A549 (cell line): Measurements from ENCODE around the gene SPPL2B. TPM values are rescaled to one million over a fixed set of nuclear protein-coding genes. Genes with fewer than 3 reads are reported as not detected.

Source experiments
- ATAC-seq, 2 experiments: fragments of 200-7000 bp in 1 of 2; fragments of >200 bp in 1 of 2; cut with Nextera tagmentation in 1 of 2; cut with Tn5 transposase in 1 of 2; 3 replicates each; pipeline versions ENCODE4 v1.8.0 to v1.9.1; 2018 to 2020; ENCODE audit warnings: mild to moderate bottlenecking in 1 of 2, moderate library complexity in 1 of 2
- CTCF ChIA-PET: fragments of 300-600 bp; sonication (Branson Sonifier 250); formaldehyde crosslinking; extraction: SDS; loops from one replicate; lab custom pipeline; 2021; ENCODE audit warnings: antibody characterized with exemption, inconsistent platforms; lab: Yijun Ruan, JAX
- POLR2A ChIA-PET: fragments of 350-600 bp; formaldehyde crosslinking; extraction: SDS; loops from one replicate; lab custom pipeline; 2021; ENCODE audit warnings: antibody characterized with exemption, inconsistent platforms; lab: Yijun Ruan, JAX
- DNase-seq, 2 experiments: peaks; one replicate each; pipeline versions ENCODE4 v3.0.0 to v3.0.0-alpha.2; 2011 to 2016; ENCODE audit warnings: low read depth in 1 of 2, low spot score in 1 of 2
- FAIRE-seq: peaks from 2 replicates; lab custom pipeline; 2011; peaks lifted over from hg19 to GRCh38; lab: Jason Lieb, UNC
- H3K27ac ChIP-seq, 2 experiments: fragments of >200 bp; sonication (Bioruptor Twin); formaldehyde crosslinking; 3 replicates each; pipeline ENCODE4 v1.5.1; 2016 to 2017
- H3K4me1 ChIP-seq: fragments of >200 bp; sonication (Bioruptor Twin); formaldehyde crosslinking; 3 replicates; pipeline ENCODE4 v1.6.1; 2016
- H3K4me2 ChIP-seq: fragments of >200 bp; sonication (Bioruptor Twin); formaldehyde crosslinking; 3 replicates; pipeline ENCODE4 v1.6.1; 2016
- H3K4me3 ChIP-seq: fragments of >200 bp; sonication (Bioruptor Twin); formaldehyde crosslinking; 3 replicates; pipeline ENCODE4 v1.5.1; 2016
- H3K9me3 ChIP-seq: fragments of >200 bp; sonication (Bioruptor Twin); formaldehyde crosslinking; 3 replicates; pipeline ENCODE4 v1.6.1; 2016
- BHLHE40 ChIP-seq: IDR thresholded peaks from 2 replicates; pipeline ENCODE4 v1.6.1; 2012; ENCODE audit warnings: low read depth, low read length, inconsistent platforms
- CEBPB ChIP-seq, 2 experiments: fragments of >200 bp in 1 of 2; sonication (Bioruptor Twin) in 1 of 2; formaldehyde crosslinking in 1 of 2; IDR thresholded peaks; 2 replicates each; pipeline ENCODE4 v1.6.1; 2012 to 2016
- CHD2 ChIP-seq: fragments of 150-350 bp; IDR thresholded peaks from 2 replicates; pipeline ENCODE4 v1.6.1; 2014; ENCODE audit warnings: low read length; ENCODE audit not compliant: partially characterized antibody
- ESRRA ChIP-seq: fragments of 150-350 bp; IDR thresholded peaks from 2 replicates; pipeline ENCODE4 v1.6.1; 2014; ENCODE audit warnings: mild to moderate bottlenecking, low read length, borderline replicate concordance
- FOSB ChIP-seq: fragments of 250-450 bp; sonication (Bioruptor Pico); IDR thresholded peaks from 2 replicates; pipeline ENCODE4 v1.5.0; 2020; ENCODE audit warnings: mild to moderate bottlenecking, moderate library complexity
- GATA3 ChIP-seq: IDR thresholded peaks from 2 replicates; pipeline ENCODE4 v1.6.1; 2012; ENCODE audit warnings: borderline replicate concordance
- HOXA7 ChIP-seq: fragments of 250-450 bp; sonication (Bioruptor Pico); IDR thresholded peaks from 2 replicates; pipeline ENCODE4 v1.5.0; 2020; ENCODE audit warnings: mild to moderate bottlenecking, moderate library complexity
- HOXB13 ChIP-seq: fragments of 250-450 bp; sonication (Bioruptor Pico); IDR thresholded peaks from 2 replicates; pipeline ENCODE4 v1.5.0; 2020; ENCODE audit warnings: low read depth, mild to moderate bottlenecking, moderate library complexity
- HOXB5 ChIP-seq: fragments of 250-450 bp; sonication (Bioruptor Pico); IDR thresholded peaks from 2 replicates; pipeline ENCODE4 v1.5.0; 2020; ENCODE audit warnings: mild to moderate bottlenecking, moderate library complexity
- KDM5A ChIP-seq: fragments of 200-600 bp; sonication (generic); IDR thresholded peaks from 2 replicates; pipeline ENCODE4 v1.6.1; 2016; ENCODE audit warnings: antibody characterized with exemption, mild to moderate bottlenecking
- NFE2L2 ChIP-seq: fragments of 150-350 bp; conservative IDR thresholded peaks from 2 replicates; pipeline ENCODE4 v1.6.1; 2014; ENCODE audit warnings: low read length
- NR3C1 ChIP-seq: fragments of >200 bp; sonication (Bioruptor Twin); formaldehyde crosslinking; IDR thresholded peaks from 3 replicates; pipeline ENCODE4 v1.6.1; 2017
- PHF8 ChIP-seq: fragments of 200-600 bp; sonication (generic); IDR thresholded peaks from 2 replicates; pipeline ENCODE4 v1.6.1; 2016; ENCODE audit warnings: low read depth, mild to moderate bottlenecking, antibody characterized with exemption, moderate library complexity, borderline replicate concordance
- POLR2AphosphoS2 ChIP-seq: conservative IDR thresholded peaks from 2 replicates; pipeline ENCODE4 v1.6.1; 2012; ENCODE audit warnings: low read length, improper control_type of control experiment, inconsistent platforms
- RAD21 ChIP-seq, 2 experiments: fragments of >200 bp in 1 of 2; sonication (Bioruptor Twin) in 1 of 2; formaldehyde crosslinking in 1 of 2; IDR thresholded peaks in 1 of 2; conservative IDR thresholded peaks in 1 of 2; 2 replicates in 1 of 2; 3 replicates in 1 of 2; pipeline ENCODE4 v1.6.1; 2012 to 2018; ENCODE audit warnings: inconsistent platforms in 1 of 2
- RFX5 ChIP-seq: fragments of 450-650 bp; IDR thresholded peaks from 2 replicates; pipeline ENCODE4 v1.7.1; 2014; ENCODE audit warnings: antibody characterized with exemption, mild to moderate bottlenecking, moderate library complexity
- ZFP36 ChIP-seq: fragments of 450-650 bp; IDR thresholded peaks from 2 replicates; pipeline ENCODE4 v1.6.1; 2014; ENCODE audit warnings: borderline replicate concordance; ENCODE audit not compliant: partially characterized antibody
- ZNF302 ChIP-seq: fragments of 250-450 bp; sonication (Bioruptor Pico); IDR thresholded peaks from 2 replicates; pipeline ENCODE4 v1.9.0; 2021; ENCODE audit warnings: inconsistent platforms, mild to moderate bottlenecking, moderate library complexity
- WGBS: methylation state at CpG from one replicate; pipeline ENCODE4 v1.1.6; 2017; ENCODE audit errors: missing lambda C conversion rate; 5-methylcytosine and 5-hydroxymethylcytosine counted together
- polyA plus RNA-seq, 4 experiments: library from polyadenylated mRNA; depleted of rRNA in 3 of 4; stranded (reverse); fragments of >200 nt; fragmentation: RNase III in 1 of 4; extraction: RNeasy Plus Mini Kit Qiagen cat#74134 plus additional on column Dnase treatment in 1 of 4; gene quantifications; 2 replicates in 3 of 4; 3 replicates in 1 of 4; pipeline ENCODE4 v1.2.3, GENCODE V29; 2011 to 2017
- TF ChIP-seq, protein P1 (sequence below): fragments of 150-350 bp; IDR thresholded peaks from 2 replicates; pipeline ENCODE4 v1.6.1; 2014; ENCODE audit warnings: low read depth, mild to moderate bottlenecking, low read length
- TF ChIP-seq, protein P2 (sequence below): fragments of >200 bp; sonication (Bioruptor Twin); formaldehyde crosslinking; IDR thresholded peaks from 2 replicates; pipeline ENCODE4 v1.6.1; 2016
- TF ChIP-seq, protein P3 (sequence below): IDR thresholded peaks from 2 replicates; pipeline ENCODE4 v1.6.1; 2012; ENCODE audit warnings: low read depth, borderline replicate concordance
- TF ChIP-seq, protein P4 (sequence below): IDR thresholded peaks from 2 replicates; pipeline ENCODE4 v1.6.1; 2012

Gene SPPL2B
- polyA plus RNA-seq, 2 of the 4 experiments (the other 2 are of a cell fraction), result 11.3 to 36.5 TPM

DNA sequence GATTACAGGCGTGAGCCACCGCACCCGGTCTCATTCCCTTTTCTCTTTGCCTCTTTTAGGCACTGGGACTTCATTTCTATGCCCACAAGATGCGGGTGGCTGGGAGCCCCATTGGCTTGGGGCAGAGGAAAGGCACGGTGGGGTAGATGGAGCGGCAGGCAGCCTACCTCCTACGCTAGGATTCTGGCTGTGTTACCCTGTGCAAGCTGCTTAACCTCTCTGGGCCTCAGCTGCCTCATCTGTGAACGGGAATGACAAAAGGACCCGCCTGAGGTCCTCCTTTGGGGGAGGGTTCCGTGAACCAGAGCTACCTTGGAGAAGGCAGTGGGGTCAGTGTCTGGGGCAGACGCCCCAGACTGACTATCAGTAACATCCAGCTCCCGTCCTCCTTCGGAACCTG is 11.2 kb upstream of the SPPL2B start:
- CTCF ChIA-PET, result interaction anchor here (2.3 kb wide), 1 partner anchor 11 kb away, joined by 12 read pairs; no protein-coding TSS in a partner anchor
- POLR2A ChIA-PET, result no interaction called here
- FAIRE-seq, result no peak

DNA sequence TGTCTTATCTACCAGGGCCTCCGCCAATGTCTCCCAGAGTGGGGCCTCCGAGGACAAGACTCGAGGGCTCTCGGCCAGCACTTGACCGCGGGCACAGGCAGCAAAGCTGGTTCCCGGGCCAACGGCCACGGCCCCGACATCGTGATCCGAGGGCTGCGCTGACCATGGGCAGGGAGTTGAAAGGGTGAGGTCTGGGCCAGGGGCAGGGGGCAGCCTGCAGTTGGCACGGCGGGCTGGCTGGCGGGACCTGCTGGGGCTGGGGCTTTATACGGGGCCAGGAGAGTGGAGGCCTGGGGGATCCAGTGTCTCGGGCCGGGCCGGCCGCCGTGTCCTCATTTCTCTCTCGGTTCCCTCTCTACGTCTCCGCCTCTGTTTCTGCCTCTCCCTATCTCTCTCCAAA is 10.7 kb upstream of the SPPL2B start:
- CTCF ChIA-PET, result interaction anchor here (2.3 kb wide), 1 partner anchor 11 kb away, joined by 12 read pairs; no protein-coding TSS in a partner anchor

More for the DNA sequence above, 11.2 kb upstream of the SPPL2B start:
- no peak for DNase-seq
- Histone ChIP-seq H3K4me1 (no peaks in the 10 kb centered on the region), H3K4me2 (no peak overlapping the region), H3K4me3 (no peak overlapping the region), H3K27ac (no peak overlapping the region), H3K9me3 (peaks cover 15% of the 10 kb centered on the region; the same call in 2 of the 3 replicates)
- 78% methylated on average over 12 of the region's 13 CpGs for WGBS
- TF ChIP-seq HOXB13 (CRISPR knock-in tag) (no peak), CEBPB (IDR thresholded peaks at IDR 0.05) (no peak), HOXA7 (CRISPR knock-in tag) (no peak), HOXB5 (CRISPR knock-in tag) (no peak), FOSB (CRISPR knock-in tag) (no peak)
- TF ChIP-seq, protein P1, sequence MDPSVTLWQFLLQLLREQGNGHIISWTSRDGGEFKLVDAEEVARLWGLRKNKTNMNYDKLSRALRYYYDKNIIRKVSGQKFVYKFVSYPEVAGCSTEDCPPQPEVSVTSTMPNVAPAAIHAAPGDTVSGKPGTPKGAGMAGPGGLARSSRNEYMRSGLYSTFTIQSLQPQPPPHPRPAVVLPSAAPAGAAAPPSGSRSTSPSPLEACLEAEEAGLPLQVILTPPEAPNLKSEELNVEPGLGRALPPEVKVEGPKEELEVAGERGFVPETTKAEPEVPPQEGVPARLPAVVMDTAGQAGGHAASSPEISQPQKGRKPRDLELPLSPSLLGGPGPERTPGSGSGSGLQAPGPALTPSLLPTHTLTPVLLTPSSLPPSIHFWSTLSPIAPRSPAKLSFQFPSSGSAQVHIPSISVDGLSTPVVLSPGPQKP, result no peak
- no peak for ATAC-seq

DNA sequence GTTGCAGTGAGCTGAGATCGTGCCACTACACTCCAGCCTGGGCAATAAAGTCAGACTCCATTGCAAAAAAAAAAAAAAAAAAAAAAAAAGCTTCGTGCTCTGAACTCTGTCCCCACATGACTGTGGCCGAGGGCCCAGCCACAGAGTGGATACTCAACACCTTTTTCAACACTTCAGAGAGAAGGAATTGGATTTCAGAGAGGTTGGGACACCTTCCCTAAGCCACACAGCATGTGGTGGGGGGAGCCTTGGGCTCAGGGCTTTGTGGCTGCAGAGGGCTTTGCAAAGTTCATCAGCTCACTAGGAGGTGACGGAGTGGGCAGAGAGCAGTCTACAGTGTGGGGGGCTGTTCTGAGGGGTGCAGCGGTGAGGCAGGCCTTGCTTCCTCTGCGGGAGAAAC is 9.6 kb upstream of the SPPL2B start:
- Histone ChIP-seq H3K9me3 (peaks cover 15% of the 10 kb centered on the region; the same call in 2 of the 3 replicates), H3K4me1 (no peaks in the 10 kb centered on the region), H3K4me3 (no peak overlapping the region), H3K27ac (no peak overlapping the region), H3K4me2 (no peak overlapping the region)
- DNase-seq (no peak), FAIRE-seq (no peak), ATAC-seq (no peak)
- TF ChIP-seq, protein P2, sequence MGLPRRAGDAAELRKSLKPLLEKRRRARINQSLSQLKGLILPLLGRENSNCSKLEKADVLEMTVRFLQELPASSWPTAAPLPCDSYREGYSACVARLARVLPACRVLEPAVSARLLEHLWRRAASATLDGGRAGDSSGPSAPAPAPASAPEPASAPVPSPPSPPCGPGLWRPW, result no peak
- TF ChIP-seq POLR2AphosphoS2 (no peak), ZFP36 (peak; percentile 41), PHF8 (no peak)
- ChIA-PET POLR2A (no interaction called here), CTCF (no interaction called here)
- 74% methylated on average over 3 of the region's 6 CpGs for WGBS

More for the DNA sequence above, 10.7 kb upstream of the SPPL2B start:
- Histone ChIP-seq H3K27ac (no peak overlapping the region), H3K4me1 (no peaks in the 10 kb centered on the region), H3K4me3 (no peak overlapping the region)
- POLR2A ChIA-PET, result no interaction called here
- TF ChIP-seq BHLHE40 (no peak), NR3C1 (no peak), ZNF302 (no peak), ESRRA (no peak)
- TF ChIP-seq, protein P3, sequence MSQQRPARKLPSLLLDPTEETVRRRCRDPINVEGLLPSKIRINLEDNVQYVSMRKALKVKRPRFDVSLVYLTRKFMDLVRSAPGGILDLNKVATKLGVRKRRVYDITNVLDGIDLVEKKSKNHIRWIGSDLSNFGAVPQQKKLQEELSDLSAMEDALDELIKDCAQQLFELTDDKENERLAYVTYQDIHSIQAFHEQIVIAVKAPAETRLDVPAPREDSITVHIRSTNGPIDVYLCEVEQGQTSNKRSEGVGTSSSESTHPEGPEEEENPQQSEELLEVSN, result no peak
- TF ChIP-seq, all 56 proteins: peak for 0
- no peak overlapping the region for H3K4me2 ChIP-seq
- WGBS, result 87% methylated on average over 14 of the region's 25 CpGs
- H3K9me3 ChIP-seq, result peaks cover 15% of the 10 kb centered on the region; the same call in 2 of the 3 replicates
- ATAC-seq, result no peak
- no peak for DNase-seq
- no peak for FAIRE-seq

DNA sequence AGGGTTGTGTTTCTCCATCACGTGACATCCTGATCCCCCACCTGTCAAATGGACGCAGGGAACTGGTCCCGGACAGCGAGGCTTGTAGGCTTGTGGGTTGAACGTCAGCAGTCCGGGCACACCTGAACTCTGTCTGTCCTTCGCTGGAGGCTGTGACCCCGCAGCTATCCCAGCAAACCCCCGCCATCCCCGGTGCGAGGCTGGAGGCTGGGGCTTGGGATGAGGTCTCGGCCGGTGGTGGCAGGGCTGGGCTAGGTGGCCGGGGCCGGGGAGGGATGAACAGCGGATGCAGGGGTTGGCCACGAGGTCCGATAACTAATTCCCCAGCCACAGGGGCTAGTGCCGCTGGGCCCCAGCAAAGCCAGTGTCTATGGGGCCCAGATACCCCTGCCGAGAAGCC is 8.9 kb upstream of the SPPL2B start:
- no peak overlapping the region for H3K27ac ChIP-seq
- H3K4me3 ChIP-seq, result no peak overlapping the region
- POLR2A ChIA-PET, result no interaction called here
- no peak overlapping the region for H3K4me2 ChIP-seq
- no peak for FAIRE-seq
- H3K9me3 ChIP-seq, result peaks cover 11% of the 10 kb centered on the region; the same call in 2 of the 3 replicates
- TF ChIP-seq CHD2 (no peak), RAD21 (conservative IDR thresholded peaks at IDR 0.05 in 1 of 2, IDR thresholded peaks at IDR 0.05 in 1 of 2) (no peak), NR3C1 (no peak), GATA3 (no peak), KDM5A (no peak), RFX5 (no peak), NFE2L2 (no peak)
- TF ChIP-seq, protein P4, sequence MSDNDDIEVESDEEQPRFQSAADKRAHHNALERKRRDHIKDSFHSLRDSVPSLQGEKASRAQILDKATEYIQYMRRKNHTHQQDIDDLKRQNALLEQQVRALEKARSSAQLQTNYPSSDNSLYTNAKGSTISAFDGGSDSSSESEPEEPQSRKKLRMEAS, result no peak
- TF ChIP-seq, protein P3, result no peak
- TF ChIP-seq, protein P1, result no peak
- TF ChIP-seq, all 56 proteins: peak for 0
- no peak for ATAC-seq
- no peak for DNase-seq
- WGBS, result no CpG with 5 or more reads among the region's 20 CpGs
- CTCF ChIA-PET, result no interaction called here
- H3K4me1 ChIP-seq, result no peaks in the 10 kb centered on the region
